Natural killer cell treated with Interleukin-12 subunit alpha and Interleukin-12 subunit beta and Interleukin-15 and Interleukin-18, amount 100 ng/mL, for 72 hours (primary cell): ENCODE results near the gene HFE. TPM values are rescaled to one million over a fixed set of nuclear protein-coding genes. Genes with fewer than 3 reads are reported as not detected.
A peak's percentile ranks its signal among the peaks of the same experiment; 100 is the strongest.
"Not testable (repeated sequence)": the region's sequence is repeated elsewhere in the genome, so short reads cannot be mapped to it uniquely, and the experiment has no call there.

Source experiments
- ATAC-seq, 2 donors: fragments of 150-1000 bp; cut with Tn5 transposase in 1 of 2; sonication (Bioruptor Pico), chemical (Tn5 transposase) in 1 of 2; 2 replicates each; pipeline ENCODE4 v1.10.0; 2021
- DNase-seq: peaks from one replicate; pipeline ENCODE4 v3.0.0; 2022; ENCODE audit warnings: low spot score
- H3K27ac Mint-ChIP-seq, 2 donors: 1 replicate in 1 of 2; 2 replicates in 1 of 2; pipeline ENCODE4 v1.8.0; 2022; ENCODE audit warnings: mixed read lengths in 2 of 2, mild to moderate bottlenecking in 1 of 2, moderate library complexity in 1 of 2
- H3K27me3 Mint-ChIP-seq, 2 donors: 1 replicate in 1 of 2; 2 replicates in 1 of 2; pipeline ENCODE4 v1.8.0; 2022; ENCODE audit warnings: mixed read lengths in 2 of 2
- H3K36me3 Mint-ChIP-seq: one replicate; pipeline ENCODE4 v1.8.0; 2022; ENCODE audit warnings: mixed read lengths
- H3K4me1 Mint-ChIP-seq, 2 donors: 1 replicate in 1 of 2; 2 replicates in 1 of 2; pipeline ENCODE4 v1.8.0; 2022; ENCODE audit warnings: low read depth in 2 of 2, mixed read lengths in 2 of 2, mild to moderate bottlenecking in 1 of 2
- H3K4me3 Mint-ChIP-seq: one replicate; pipeline ENCODE4 v1.8.0; 2022; ENCODE audit warnings: mixed read lengths
- H3K9me3 Mint-ChIP-seq: 2 replicates; pipeline ENCODE4 v1.8.0; 2022; ENCODE audit warnings: mixed read lengths
- total RNA-seq, 2 donors: library from RNA; stranded (reverse); gene quantifications; one replicate each; pipeline ENCODE4 v1.2.3, GENCODE V29; 2022

HFE gene
- total RNA-seq, 2 donors from 2014 or later: 0.62 to 1.5 TPM

- not testable (repeated sequence) for ATAC-seq, H3K9me3 Mint-ChIP-seq, H3K27ac Mint-ChIP-seq, H3K4me1 Mint-ChIP-seq, DNase-seq, H3K4me3 Mint-ChIP-seq, H3K36me3 Mint-ChIP-seq
- H3K27me3 Mint-ChIP-seq: peaks cover 0 to 13% of the 10 kb centered on the region in 2 donors
Measured at GRCh38 chr6:26078066-26078465, 9.2 kb upstream of the HFE start.

- not testable (repeated sequence) for H3K27me3 Mint-ChIP-seq, ATAC-seq, H3K4me1 Mint-ChIP-seq, H3K9me3 Mint-ChIP-seq, H3K36me3 Mint-ChIP-seq, DNase-seq, H3K27ac Mint-ChIP-seq, H3K4me3 Mint-ChIP-seq
Measured at GRCh38 chr6:26081096-26081495, 6.1 kb upstream of the HFE start.

- H3K9me3 Mint-ChIP-seq: no peaks in the 10 kb centered on the region
- no peak for DNase-seq
- no peak overlapping the region for H3K4me3 Mint-ChIP-seq
- peaks cover 0 to 7% of the 10 kb centered on the region in 2 donors for H3K27me3 Mint-ChIP-seq
- H3K4me1 Mint-ChIP-seq: peaks cover 3 to 13% of the 10 kb centered on the region in 2 donors
- peaks cover 6% of the 10 kb centered on the region for H3K36me3 Mint-ChIP-seq
- H3K27ac Mint-ChIP-seq: no peak overlapping the region
- ATAC-seq: no peak
Measured at GRCh38 chr6:26086211-26086610, 1.0 kb upstream of the HFE start.

- H3K27ac Mint-ChIP-seq: no peak overlapping the region
Measured at GRCh38 chr6:26088344-26088743, 1.1 kb downstream of the HFE start.

GRCh38 chr6:26089272-26089671, 2.0 kb downstream of the HFE start:
- ATAC-seq (no peak), DNase-seq (no peak)
- H3K27ac Mint-ChIP-seq: no peak overlapping the region
- H3K27me3 Mint-ChIP-seq: peaks cover 0 to 10% of the 10 kb centered on the region in 2 donors
- peaks cover 3 to 20% of the 10 kb centered on the region in 2 donors for H3K4me1 Mint-ChIP-seq
- no peaks in the 10 kb centered on the region for H3K36me3 Mint-ChIP-seq
- no peak overlapping the region for H3K4me3 Mint-ChIP-seq
- H3K9me3 Mint-ChIP-seq: no peaks in the 10 kb centered on the region

More at GRCh38 chr6:26088344-26088743, 1.1 kb downstream of the HFE start:
- no peaks in the 10 kb centered on the region for H3K9me3 Mint-ChIP-seq
- no peak for ATAC-seq
- H3K4me3 Mint-ChIP-seq: peak overlapping the region; percentile 75
- peaks cover 3 to 20% of the 10 kb centered on the region in 2 donors for H3K4me1 Mint-ChIP-seq
- H3K36me3 Mint-ChIP-seq: no peaks in the 10 kb centered on the region
- DNase-seq: no peak
- H3K27me3 Mint-ChIP-seq: peaks cover 0 to 10% of the 10 kb centered on the region in 2 donors

- Mint-ChIP-seq H3K4me1 (peaks cover 6 to 15% of the 10 kb centered on the region in 2 donors), H3K36me3 (no peaks in the 10 kb centered on the region), H3K27ac (no peak overlapping the region), H3K4me3 (no peak overlapping the region), H3K27me3 (peaks cover 0 to 13% of the 10 kb centered on the region in 2 donors), H3K9me3 (no peaks in the 10 kb centered on the region)
- no peak for ATAC-seq
- DNase-seq: no peak
Measured at GRCh38 chr6:26092443-26092842, 5.2 kb downstream of the HFE start.

- ATAC-seq: no peak
- no peaks in the 10 kb centered on the region for H3K9me3 Mint-ChIP-seq
- H3K4me1 Mint-ChIP-seq: peaks cover 3 to 7% of the 10 kb centered on the region in 2 donors
- H3K36me3 Mint-ChIP-seq: no peaks in the 10 kb centered on the region
- H3K27me3 Mint-ChIP-seq: peaks cover 0 to 13% of the 10 kb centered on the region in 2 donors
- H3K4me3 Mint-ChIP-seq: no peak overlapping the region
- H3K27ac Mint-ChIP-seq: no peak overlapping the region
- DNase-seq: no peak
Measured at GRCh38 chr6:26094036-26094435, 6.8 kb downstream of the HFE start.

GRCh38 chr6:26097268-26097875, 10.1 kb downstream of the HFE start:
- ATAC-seq (peak; percentile 76 to 78), DNase-seq (peak; percentile 70)
- Mint-ChIP-seq H3K36me3 (no peaks in the 10 kb centered on the region), H3K27ac (no peak overlapping the region), H3K4me1 (peaks cover 3 to 6% of the 10 kb centered on the region in 2 donors), H3K9me3 (no peaks in the 10 kb centered on the region), H3K4me3 (no peak overlapping the region), H3K27me3 (peaks cover 0 to 9% of the 10 kb centered on the region in 2 donors)

GRCh38 chr6:26103141-26103769, 16.0 kb downstream of the HFE start:
- Mint-ChIP-seq H3K4me1 (peaks cover 16 to 17% of the 10 kb centered on the region in 2 donors), H3K27me3 (no peaks in the 10 kb centered on the region), H3K36me3 (no peaks in the 10 kb centered on the region), H3K27ac (peak overlapping the region; percentile 94 to 99), H3K9me3 (no peaks in the 10 kb centered on the region), H3K4me3 (peak overlapping the region; percentile 79)
- DNase-seq (no peak), ATAC-seq (peak; percentile 88 to 90)

- no peaks in the 10 kb centered on the region for H3K9me3 Mint-ChIP-seq
Measured at GRCh38 chr6:26103770-26104456, 16.7 kb downstream of the HFE start.

GRCh38 chr6:26104457-26105108, 17.4 kb downstream of the HFE start:
- peak overlapping the region; percentile 94 to 99 for H3K27ac Mint-ChIP-seq
- H3K4me1 Mint-ChIP-seq: peaks cover 16 to 17% of the 10 kb centered on the region in 2 donors
- DNase-seq (no peak), ATAC-seq (peak; percentile 21)
- peak overlapping the region; percentile 79 for H3K4me3 Mint-ChIP-seq
- H3K36me3 Mint-ChIP-seq: no peaks in the 10 kb centered on the region
- H3K9me3 Mint-ChIP-seq: no peaks in the 10 kb centered on the region
- H3K27me3 Mint-ChIP-seq: no peaks in the 10 kb centered on the region

More at GRCh38 chr6:26103770-26104456, 16.7 kb downstream of the HFE start:
- ATAC-seq (peak; percentile 92 to 93), DNase-seq (peak; percentile 92)
- Mint-ChIP-seq H3K27me3 (no peaks in the 10 kb centered on the region), H3K4me3 (peak overlapping the region; percentile 79), H3K36me3 (no peaks in the 10 kb centered on the region), H3K27ac (peak overlapping the region; percentile 94 to 99), H3K4me1 (peaks cover 16 to 17% of the 10 kb centered on the region in 2 donors)

GRCh38 chr6:26105109-26105730, 18.0 kb downstream of the HFE start:
- no peak for ATAC-seq
- Mint-ChIP-seq H3K27ac (no peak overlapping the region), H3K9me3 (no peaks in the 10 kb centered on the region), H3K4me1 (peaks cover 16 to 17% of the 10 kb centered on the region in 2 donors), H3K36me3 (no peaks in the 10 kb centered on the region), H3K27me3 (no peaks in the 10 kb centered on the region), H3K4me3 (no peak overlapping the region)
- no peak for DNase-seq

GRCh38 chr6:26105842-26106241, 18.6 kb downstream of the HFE start:
- H3K27me3 Mint-ChIP-seq: no peaks in the 10 kb centered on the region
- ATAC-seq (no peak), DNase-seq (no peak)
- H3K36me3 Mint-ChIP-seq: no peaks in the 10 kb centered on the region
- H3K4me1 Mint-ChIP-seq: peaks cover 16 to 17% of the 10 kb centered on the region in 2 donors
- H3K27ac Mint-ChIP-seq: peak overlapping the region in 1 of 2 donors; percentile 33
- H3K4me3 Mint-ChIP-seq: no peak overlapping the region
- H3K9me3 Mint-ChIP-seq: no peaks in the 10 kb centered on the region
